Esophagus muscularis mucosa (tissue), 4 donors: ENCODE measurements around the gene SEPTIN10. TPM values are rescaled to one million over a fixed set of nuclear protein-coding genes. Genes with fewer than 3 reads are reported as not detected.

ENCODE experiments used
- DNase-seq: peaks from one replicate; pipeline ENCODE4 v3.0.0-alpha.2; 2017; ENCODE audit errors: extremely low spot score
- H3K27ac ChIP-seq, 4 donors: fragments of 200-600 bp; sonication (generic); replicated peaks in 1 of 4; 1 replicate in 3 of 4; 2 replicates in 1 of 4; pipeline ENCODE4 v1.5.1; 2016 to 2019; ENCODE audit warnings: mild to moderate bottlenecking in 1 of 4
- H3K27me3 ChIP-seq, 4 donors: fragments of 200-600 bp; sonication (generic); one replicate each; pipeline versions ENCODE4 v1.5.1 to v1.6.0; 2016 to 2019
- H3K36me3 ChIP-seq, 4 donors: fragments of 200-600 bp; sonication (generic); one replicate each; pipeline ENCODE4 v1.5.1; 2016 to 2019
- H3K4me1 ChIP-seq, 4 donors: fragments of 200-600 bp; sonication (generic); one replicate each; pipeline ENCODE4 v1.5.1; 2016 to 2019
- H3K4me3 ChIP-seq, 4 donors: fragments of 200-600 bp; sonication (generic); 1 replicate in 2 of 4; 2 replicates in 2 of 4; pipeline ENCODE4 v1.5.1; 2016 to 2019; ENCODE audit warnings: mild to moderate bottlenecking in 4 of 4, moderate library complexity in 1 of 4
- H3K9me3 ChIP-seq, 4 donors: fragments of 200-600 bp; sonication (generic); 1 replicate in 3 of 4; 2 replicates in 1 of 4; pipeline ENCODE4 v1.5.1; 2016 to 2019
- EP300 ChIP-seq: sonication (generic); formaldehyde crosslinking; IDR thresholded peaks from one replicate; pipeline ENCODE4 v1.6.1; 2017; ENCODE audit warnings: antibody characterized with exemption
- POLR2A ChIP-seq: fragments of 450-650 bp; IDR thresholded peaks from one replicate; pipeline ENCODE4 v1.6.1; 2017; ENCODE audit warnings: antibody characterized with exemption, moderate library complexity, mild to moderate bottlenecking, low read depth
- POLR2AphosphoS5 ChIP-seq, 2 donors: sonication (generic); formaldehyde crosslinking; IDR thresholded peaks; one replicate each; pipeline ENCODE4 v1.6.1; 2017; ENCODE audit warnings: antibody characterized with exemption in 2 of 2
- WGBS: methylation state at CpG from one replicate; pipeline ENCODE4 v1.1.5; 2018; 5-methylcytosine and 5-hydroxymethylcytosine counted together
- intact Hi-C: fragments of 100-400 bp; cut with DNase I; formaldehyde crosslinking; loops from one replicate; pipeline ENCODE4 v1.15.1; 2023
- total RNA-seq, 4 donors: library from RNA; depleted of rRNA; stranded (reverse); fragments of >200 nt; gene quantifications; one replicate each; pipeline versions ENCODE4 v1.1.0 to v1.2.1, GENCODE V29; 2016
- TF ChIP-seq, protein P1 (sequence below), 3 experiments: fragments of 200-600 bp in 2 of 3; fragments of 450-650 bp in 1 of 3; sonication (generic) in 2 of 3; IDR thresholded peaks; one replicate each; pipeline ENCODE4 v1.5.1; 2017 to 2019; ENCODE audit warnings: antibody characterized with exemption in 3 of 3, mild to moderate bottlenecking in 2 of 3, moderate library complexity in 1 of 3

The SEPTIN10 gene
- total RNA-seq, 4 donors from 2014 or later = 133 to 203 (median 159) TPM

DNA sequence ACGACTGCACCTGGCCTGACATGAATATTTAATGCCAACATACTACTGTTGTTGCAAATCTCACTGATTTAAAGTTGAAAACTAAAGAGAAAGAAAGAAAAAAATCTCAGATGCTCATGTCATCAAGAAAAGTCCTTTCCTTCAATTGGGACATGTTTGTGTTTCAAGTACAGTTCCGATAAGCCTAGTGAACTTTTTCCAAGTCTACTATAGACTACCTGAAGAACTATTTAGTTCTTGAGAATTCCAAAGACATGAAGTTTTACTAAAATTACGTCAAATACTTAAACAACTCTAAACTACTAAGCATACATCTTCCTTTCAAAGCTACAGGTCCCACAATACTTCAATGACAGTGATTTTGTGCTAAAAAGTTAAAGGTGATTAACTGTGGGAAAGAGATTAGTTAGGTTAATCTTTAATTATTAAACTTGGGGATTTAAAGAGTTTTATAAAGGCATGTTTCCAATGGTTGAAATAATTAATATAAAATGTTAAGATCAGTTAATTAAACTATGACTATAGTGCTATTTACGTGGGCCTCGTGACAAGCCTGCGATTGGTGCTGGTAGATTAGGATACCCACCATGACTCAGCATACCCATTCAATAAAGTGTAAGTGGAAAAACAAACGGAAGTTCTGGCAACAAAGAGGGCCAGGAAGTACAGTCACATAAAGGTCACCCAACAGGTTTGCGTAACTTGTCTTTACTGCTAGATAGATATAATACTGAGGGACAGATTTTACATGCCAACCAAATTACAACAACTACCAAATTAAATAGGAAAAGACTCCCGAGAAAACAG, 55.5 kb downstream of the SEPTIN10 start:
- intact Hi-C loops = no loop called here
- no peaks in the 10 kb centered on the region for H3K9me3 ChIP-seq
- peaks cover 0 to 9% (median 3%) of the 10 kb centered on the region in 4 donors for H3K4me1 ChIP-seq
- no peak overlapping the region for H3K27ac ChIP-seq
- no peaks in the 10 kb centered on the region for H3K27me3 ChIP-seq
- no peak overlapping the region for H3K4me3 ChIP-seq
- TF ChIP-seq, protein P1, sequence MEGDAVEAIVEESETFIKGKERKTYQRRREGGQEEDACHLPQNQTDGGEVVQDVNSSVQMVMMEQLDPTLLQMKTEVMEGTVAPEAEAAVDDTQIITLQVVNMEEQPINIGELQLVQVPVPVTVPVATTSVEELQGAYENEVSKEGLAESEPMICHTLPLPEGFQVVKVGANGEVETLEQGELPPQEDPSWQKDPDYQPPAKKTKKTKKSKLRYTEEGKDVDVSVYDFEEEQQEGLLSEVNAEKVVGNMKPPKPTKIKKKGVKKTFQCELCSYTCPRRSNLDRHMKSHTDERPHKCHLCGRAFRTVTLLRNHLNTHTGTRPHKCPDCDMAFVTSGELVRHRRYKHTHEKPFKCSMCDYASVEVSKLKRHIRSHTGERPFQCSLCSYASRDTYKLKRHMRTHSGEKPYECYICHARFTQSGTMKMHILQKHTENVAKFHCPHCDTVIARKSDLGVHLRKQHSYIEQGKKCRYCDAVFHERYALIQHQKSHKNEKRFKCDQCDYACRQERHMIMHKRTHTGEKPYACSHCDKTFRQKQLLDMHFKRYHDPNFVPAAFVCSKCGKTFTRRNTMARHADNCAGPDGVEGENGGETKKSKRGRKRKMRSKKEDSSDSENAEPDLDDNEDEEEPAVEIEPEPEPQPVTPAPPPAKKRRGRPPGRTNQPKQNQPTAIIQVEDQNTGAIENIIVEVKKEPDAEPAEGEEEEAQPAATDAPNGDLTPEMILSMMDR (IDR thresholded peaks at IDR 0.05) = no peak
- peak; percentile 28 to 39 for TF ChIP-seq POLR2AphosphoS5 (IDR thresholded peaks at IDR 0.05)
- no peak for TF ChIP-seq POLR2A
- no peak for TF ChIP-seq EP300
- no peak for DNase-seq
- peaks cover 0 to 61% (median 26%) of the 10 kb centered on the region in 4 donors for H3K36me3 ChIP-seq
- 65% methylated on average over 9 of the region's 9 CpGs for WGBS

DNA sequence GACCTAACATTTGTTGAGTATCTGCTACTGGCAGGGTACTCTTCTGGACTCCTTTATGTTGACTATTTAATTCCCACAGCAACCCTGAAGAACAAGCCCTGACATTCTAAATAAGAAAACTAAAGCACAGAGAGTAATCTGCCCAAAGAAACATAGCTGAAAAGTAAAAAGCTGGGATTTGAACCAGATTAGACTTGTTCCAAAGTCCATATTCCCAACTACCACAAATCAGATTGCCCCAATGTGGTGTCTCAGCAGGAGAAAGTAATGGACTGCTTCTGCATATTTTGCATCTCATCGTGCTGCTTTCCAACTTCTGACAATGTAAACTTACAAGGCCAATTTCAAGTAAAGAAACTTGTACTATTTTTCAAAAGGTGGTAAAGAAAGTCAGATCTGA, 56.5 kb downstream of the SEPTIN10 start:
- H3K27ac ChIP-seq = no peak overlapping the region
- 58% methylated on average over 1 of the region's 1 CpG for WGBS
- H3K36me3 ChIP-seq = peaks cover 0 to 61% (median 26%) of the 10 kb centered on the region in 4 donors
- intact Hi-C loops = no loop called here
- DNase-seq = no peak
- TF ChIP-seq, protein P1 (IDR thresholded peaks at IDR 0.05) = no peak
- TF ChIP-seq POLR2AphosphoS5 (IDR thresholded peaks at IDR 0.05) (no peak), EP300 (no peak), POLR2A (no peak)
- no peak overlapping the region for H3K4me3 ChIP-seq
- no peaks in the 10 kb centered on the region for H3K27me3 ChIP-seq
- peaks cover 0 to 9% (median 3%) of the 10 kb centered on the region in 4 donors for H3K4me1 ChIP-seq
- no peaks in the 10 kb centered on the region for H3K9me3 ChIP-seq

DNA sequence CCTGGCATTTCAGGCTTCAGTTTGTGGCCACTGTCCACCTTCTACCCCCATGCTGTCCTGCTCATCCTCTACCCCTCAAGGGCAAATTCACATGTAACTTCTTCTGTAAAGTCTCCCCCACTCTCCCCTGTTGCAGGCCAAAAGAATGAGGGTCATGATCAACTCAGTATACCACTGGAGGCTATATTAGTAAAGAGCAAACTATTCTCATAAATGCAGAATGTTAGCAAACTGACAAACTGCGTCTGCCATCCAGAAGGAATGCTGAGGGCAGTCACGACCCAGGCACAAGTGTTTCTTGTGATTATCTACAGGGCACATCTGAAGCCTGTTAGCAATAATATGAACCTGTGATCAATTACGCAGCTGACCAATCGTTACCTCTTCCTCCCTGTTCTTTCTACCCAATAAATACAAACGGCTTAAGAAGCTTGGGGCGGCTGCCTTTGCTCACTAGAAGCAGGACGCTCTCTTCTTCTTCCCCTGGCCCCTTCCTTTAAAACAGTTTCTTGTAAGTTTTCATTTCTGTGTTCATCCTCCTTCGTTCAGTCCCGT, 58.3 kb downstream of the SEPTIN10 start:
- no peak for DNase-seq
- no peaks in the 10 kb centered on the region for H3K9me3 ChIP-seq
- TF ChIP-seq, protein P1 (IDR thresholded peaks at IDR 0.05) = no peak
- no peak for TF ChIP-seq POLR2A
- no peak for TF ChIP-seq EP300
- no peak for TF ChIP-seq POLR2AphosphoS5 (IDR thresholded peaks at IDR 0.05)
- intact Hi-C loops = no loop called here
- peaks cover 0 to 9% (median 3%) of the 10 kb centered on the region in 4 donors for H3K4me1 ChIP-seq
- H3K27me3 ChIP-seq = no peaks in the 10 kb centered on the region
- no peak overlapping the region for H3K4me3 ChIP-seq
- 91% methylated on average over 9 of the region's 9 CpGs for WGBS
- H3K36me3 ChIP-seq = peaks cover 0 to 55% (median 28%) of the 10 kb centered on the region in 4 donors
- H3K27ac ChIP-seq = no peak overlapping the region

DNA sequence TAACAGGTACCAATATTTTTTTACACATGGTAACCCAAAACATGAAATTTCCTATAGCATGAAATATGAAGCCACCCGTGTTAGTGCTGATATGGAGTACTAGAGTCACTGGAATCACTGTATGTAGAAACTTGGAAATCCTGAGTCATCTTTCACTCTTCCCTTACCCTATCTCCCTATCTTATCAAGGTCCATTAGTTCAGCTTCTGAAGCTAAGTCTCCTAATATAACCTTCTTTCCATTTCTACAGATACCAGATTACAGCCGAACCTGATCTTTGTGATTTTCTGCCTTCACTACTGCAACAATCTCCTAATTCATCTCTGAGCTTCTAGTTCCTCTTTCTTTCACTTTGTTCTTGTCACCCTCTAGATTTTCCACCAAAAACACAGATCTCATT, 59.0 kb downstream of the SEPTIN10 start:
- Histone ChIP-seq H3K27me3 (no peaks in the 10 kb centered on the region), H3K36me3 (peaks cover 0 to 48% (median 28%) of the 10 kb centered on the region in 4 donors), H3K9me3 (no peaks in the 10 kb centered on the region), H3K4me1 (peaks cover 0 to 9% (median 3%) of the 10 kb centered on the region in 4 donors), H3K27ac (no peak overlapping the region), H3K4me3 (no peak overlapping the region)
- intact Hi-C loops = loop anchor here (5.0 kb wide), 1 partner anchor 48 kb away; no protein-coding TSS in a partner anchor
- 83% methylated on average over 2 of the region's 2 CpGs for WGBS
- TF ChIP-seq, protein P1 (IDR thresholded peaks at IDR 0.05) = no peak
- TF ChIP-seq EP300 (no peak), POLR2AphosphoS5 (IDR thresholded peaks at IDR 0.05) (no peak), POLR2A (no peak)
- DNase-seq = no peak
